ENCODE results near the gene WNT6.
A peak's percentile ranks its signal among the peaks of the same experiment; 100 is the strongest.

DNA sequence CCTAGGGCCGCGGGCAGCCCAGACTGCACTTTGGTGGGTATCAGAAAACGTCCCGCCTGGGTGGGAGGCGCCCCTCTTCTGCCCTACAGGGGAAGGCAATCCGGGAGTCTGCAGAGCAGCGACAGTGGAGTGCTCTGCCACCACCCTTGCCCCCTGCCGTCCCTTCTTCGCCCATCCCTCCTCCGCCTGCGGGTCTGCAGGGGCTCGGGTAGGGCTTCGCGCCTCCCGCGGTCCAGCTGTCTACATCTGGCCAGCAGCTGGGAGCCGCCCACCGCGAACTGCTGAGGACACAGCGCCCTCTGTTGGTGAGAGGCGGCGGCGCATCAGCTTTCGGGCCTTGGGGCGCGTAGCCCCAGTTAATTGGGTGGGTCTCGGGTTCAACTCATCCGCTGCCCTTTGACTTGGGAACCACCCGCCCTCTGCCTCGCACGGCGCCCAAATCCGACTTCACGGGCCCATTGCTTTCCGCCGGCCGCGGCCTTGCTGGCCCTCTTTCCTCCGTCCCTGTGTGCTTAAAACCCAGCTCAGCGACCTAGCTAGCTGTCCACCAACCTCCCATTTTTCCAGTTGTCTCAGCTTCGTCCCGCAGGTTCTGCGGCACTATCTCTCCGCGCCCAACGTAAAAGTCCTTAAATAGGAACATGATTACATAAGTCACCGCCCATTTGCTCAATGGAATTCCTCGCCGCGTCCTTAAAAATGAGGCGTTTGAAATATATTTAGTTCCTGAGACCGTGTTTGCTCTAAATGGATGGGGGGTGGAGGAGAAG lies 38.7 kb downstream of the WNT6 start:
- TF ChIP-seq, protein P1, sequence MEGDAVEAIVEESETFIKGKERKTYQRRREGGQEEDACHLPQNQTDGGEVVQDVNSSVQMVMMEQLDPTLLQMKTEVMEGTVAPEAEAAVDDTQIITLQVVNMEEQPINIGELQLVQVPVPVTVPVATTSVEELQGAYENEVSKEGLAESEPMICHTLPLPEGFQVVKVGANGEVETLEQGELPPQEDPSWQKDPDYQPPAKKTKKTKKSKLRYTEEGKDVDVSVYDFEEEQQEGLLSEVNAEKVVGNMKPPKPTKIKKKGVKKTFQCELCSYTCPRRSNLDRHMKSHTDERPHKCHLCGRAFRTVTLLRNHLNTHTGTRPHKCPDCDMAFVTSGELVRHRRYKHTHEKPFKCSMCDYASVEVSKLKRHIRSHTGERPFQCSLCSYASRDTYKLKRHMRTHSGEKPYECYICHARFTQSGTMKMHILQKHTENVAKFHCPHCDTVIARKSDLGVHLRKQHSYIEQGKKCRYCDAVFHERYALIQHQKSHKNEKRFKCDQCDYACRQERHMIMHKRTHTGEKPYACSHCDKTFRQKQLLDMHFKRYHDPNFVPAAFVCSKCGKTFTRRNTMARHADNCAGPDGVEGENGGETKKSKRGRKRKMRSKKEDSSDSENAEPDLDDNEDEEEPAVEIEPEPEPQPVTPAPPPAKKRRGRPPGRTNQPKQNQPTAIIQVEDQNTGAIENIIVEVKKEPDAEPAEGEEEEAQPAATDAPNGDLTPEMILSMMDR (IDR thresholded peaks at IDR 0.05; ENCODE audit: insufficient read depth, low read length, poor library complexity, severe bottlenecking): peak; percentile 74
- no peak for TF ChIP-seq EZH2phosphoT487 (conservative IDR thresholded peaks at IDR 0.05; ENCODE audit: low read length)
